ENCODE results near the gene MCOLN1. TPM values are rescaled to one million over a fixed set of nuclear protein-coding genes. Genes with fewer than 3 reads are reported as not detected.

The MCOLN1 gene
- total and polyA plus RNA-seq, 9 of the 15 experiments (the other 6 are each of a cell fraction or from before 2014, with no cell fraction given) = 0.25 to 15.4 (median 7.1) TPM

GRCh38 chr19:7507884-7508283 is 14.5 kb upstream of the MCOLN1 start (continued):
- peak; percentile 62 for TF ChIP-seq REST (IDR thresholded peaks at IDR 0.05; ENCODE audit: borderline replicate concordance)
- 0 out of 2 replicates have a peak, but pooled peaks have one; percentile 61 for TF ChIP-seq REST (CRISPR knock-in tag; IDR thresholded peaks at IDR 0.05; ENCODE audit: low read depth)
- peak; percentile 61; the same call in 1 of the 2 replicates for TF ChIP-seq ZNF263 (CRISPR knock-in tag; IDR thresholded peaks at IDR 0.05; ENCODE audit: borderline replicate concordance)
- no peak for TF ChIP-seq CLOCK (CRISPR knock-in tag; IDR thresholded peaks at IDR 0.05; ENCODE audit: borderline replicate concordance)
- TF ChIP-seq MEIS2 (IDR thresholded peaks at IDR 0.05; ENCODE audit: partially characterized antibody) = peak; percentile 5
- TF ChIP-seq SRF (CRISPR knock-in tag; IDR thresholded peaks at IDR 0.05) = peak in 1 of 2 experiments; percentile 58; a peak in 1 of 4 replicates
- no peak for TF ChIP-seq RBBP5 (IDR thresholded peaks at IDR 0.05; ENCODE audit: borderline replicate concordance, insufficient read depth, low read length, poor library complexity, severe bottlenecking)
- TF ChIP-seq SP1 (CRISPR knock-in tag; IDR thresholded peaks at IDR 0.05) = peak; percentile 72
- TF ChIP-seq, protein P1, sequence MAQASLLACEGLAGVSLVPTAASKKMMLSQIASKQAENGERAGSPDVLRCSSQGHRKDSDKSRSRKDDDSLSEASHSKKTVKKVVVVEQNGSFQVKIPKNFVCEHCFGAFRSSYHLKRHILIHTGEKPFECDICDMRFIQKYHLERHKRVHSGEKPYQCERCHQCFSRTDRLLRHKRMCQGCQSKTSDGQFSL (CRISPR knock-in tag; IDR thresholded peaks at IDR 0.05) = no peak
- TF ChIP-seq, protein P1 (tag; IDR thresholded peaks at IDR 0.05) = no peak
- TF ChIP-seq, protein P2, sequence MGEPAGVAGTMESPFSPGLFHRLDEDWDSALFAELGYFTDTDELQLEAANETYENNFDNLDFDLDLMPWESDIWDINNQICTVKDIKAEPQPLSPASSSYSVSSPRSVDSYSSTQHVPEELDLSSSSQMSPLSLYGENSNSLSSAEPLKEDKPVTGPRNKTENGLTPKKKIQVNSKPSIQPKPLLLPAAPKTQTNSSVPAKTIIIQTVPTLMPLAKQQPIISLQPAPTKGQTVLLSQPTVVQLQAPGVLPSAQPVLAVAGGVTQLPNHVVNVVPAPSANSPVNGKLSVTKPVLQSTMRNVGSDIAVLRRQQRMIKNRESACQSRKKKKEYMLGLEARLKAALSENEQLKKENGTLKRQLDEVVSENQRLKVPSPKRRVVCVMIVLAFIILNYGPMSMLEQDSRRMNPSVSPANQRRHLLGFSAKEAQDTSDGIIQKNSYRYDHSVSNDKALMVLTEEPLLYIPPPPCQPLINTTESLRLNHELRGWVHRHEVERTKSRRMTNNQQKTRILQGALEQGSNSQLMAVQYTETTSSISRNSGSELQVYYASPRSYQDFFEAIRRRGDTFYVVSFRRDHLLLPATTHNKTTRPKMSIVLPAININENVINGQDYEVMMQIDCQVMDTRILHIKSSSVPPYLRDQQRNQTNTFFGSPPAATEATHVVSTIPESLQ (CRISPR knock-in tag; IDR thresholded peaks at IDR 0.05) = no peak
- no peak for TF ChIP-seq E2F1 (CRISPR knock-in tag; IDR thresholded peaks at IDR 0.05)

Data from K562 (cell line).